Measurements from ENCODE around the gene MYL11. TPM values are rescaled to one million over a fixed set of nuclear protein-coding genes. Genes with fewer than 3 reads are reported as not detected.

Gene MYL11
- total and polyA plus RNA-seq, 12 donors = 0.41 to 3.7 TPM; not detected in 10

DNA sequence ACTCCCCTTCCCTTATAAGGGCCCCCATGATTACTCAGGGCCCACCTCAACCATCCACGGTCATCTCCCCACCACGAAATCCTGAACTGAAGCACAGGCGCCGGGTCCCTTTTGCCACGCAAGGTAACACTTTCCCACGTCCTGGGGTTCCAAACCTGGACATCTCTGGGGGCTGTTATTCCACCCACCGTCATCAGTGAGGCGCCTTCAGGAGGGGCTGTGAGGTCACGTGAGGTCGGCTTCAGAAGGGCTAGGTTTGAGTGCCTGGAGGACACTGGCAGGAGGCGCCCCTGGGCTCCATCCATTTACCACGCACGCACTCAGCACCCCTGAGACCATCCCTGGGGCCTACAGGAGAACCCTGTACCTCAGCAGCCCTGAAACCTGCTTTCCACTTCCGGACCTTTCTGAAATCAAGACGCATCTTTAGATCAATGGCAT lies 23.6 kb upstream of the MYL11 start:
- intact Hi-C loops (cut with DNase I) = loop anchor here in 2 of 10 donors (10.0 kb wide), 2 partner anchors 54 to 64 kb away; partner anchors contain the start of gene ZNF771 (in 1 of the 2)

GRCh38 chr16:30351586-30352419 lies 22.8 kb upstream of the MYL11 start:
- Histone ChIP-seq H3K4me3 (no peak overlapping the region), H3K27me3 (no peaks in the 10 kb centered on the region), H3K27ac (peak overlapping the region in 9 of 10 donors; percentile 32 to 99 (median 58)), H3K4me1 (peaks cover 26 to 50% (median 40%) of the 10 kb centered on the region in 9 donors), H3K36me3 (peaks cover 0 to 49% (median 24%) of the 10 kb centered on the region in 9 donors), H3K9me3 (no peaks in the 10 kb centered on the region)
- TF ChIP-seq, protein P1, sequence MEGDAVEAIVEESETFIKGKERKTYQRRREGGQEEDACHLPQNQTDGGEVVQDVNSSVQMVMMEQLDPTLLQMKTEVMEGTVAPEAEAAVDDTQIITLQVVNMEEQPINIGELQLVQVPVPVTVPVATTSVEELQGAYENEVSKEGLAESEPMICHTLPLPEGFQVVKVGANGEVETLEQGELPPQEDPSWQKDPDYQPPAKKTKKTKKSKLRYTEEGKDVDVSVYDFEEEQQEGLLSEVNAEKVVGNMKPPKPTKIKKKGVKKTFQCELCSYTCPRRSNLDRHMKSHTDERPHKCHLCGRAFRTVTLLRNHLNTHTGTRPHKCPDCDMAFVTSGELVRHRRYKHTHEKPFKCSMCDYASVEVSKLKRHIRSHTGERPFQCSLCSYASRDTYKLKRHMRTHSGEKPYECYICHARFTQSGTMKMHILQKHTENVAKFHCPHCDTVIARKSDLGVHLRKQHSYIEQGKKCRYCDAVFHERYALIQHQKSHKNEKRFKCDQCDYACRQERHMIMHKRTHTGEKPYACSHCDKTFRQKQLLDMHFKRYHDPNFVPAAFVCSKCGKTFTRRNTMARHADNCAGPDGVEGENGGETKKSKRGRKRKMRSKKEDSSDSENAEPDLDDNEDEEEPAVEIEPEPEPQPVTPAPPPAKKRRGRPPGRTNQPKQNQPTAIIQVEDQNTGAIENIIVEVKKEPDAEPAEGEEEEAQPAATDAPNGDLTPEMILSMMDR (IDR thresholded peaks at IDR 0.05) = no peak
- intact Hi-C loops (cut with DNase I) = loop anchor here in 2 of 10 donors (10.0 kb wide), 2 partner anchors 53 to 63 kb away; partner anchors contain the start of gene ZNF771 (in 1 of the 2)
- WGBS, 2 donors = 62 to 65% methylated on average over 11 of the region's 11 CpGs
- peak; percentile 80 to 81 for DNase-seq
- ATAC-seq = peak in 7 of 8 donors; percentile 10 to 77 (median 46)

More for the DNA sequence above, 23.6 kb upstream of the MYL11 start:
- TF ChIP-seq, protein P1 (IDR thresholded peaks at IDR 0.05) = no peak
- Histone ChIP-seq H3K27me3 (no peaks in the 10 kb centered on the region), H3K4me1 (peaks cover 24 to 42% (median 34%) of the 10 kb centered on the region in 9 donors), H3K36me3 (peaks cover 0 to 46% (median 24%) of the 10 kb centered on the region in 9 donors), H3K9me3 (no peaks in the 10 kb centered on the region), H3K4me3 (no peak overlapping the region), H3K27ac (no peak overlapping the region)
- WGBS, 2 donors = 90 to 91% methylated on average over 15 of the region's 15 CpGs
- ATAC-seq (no peak), DNase-seq (no peak)

DNA sequence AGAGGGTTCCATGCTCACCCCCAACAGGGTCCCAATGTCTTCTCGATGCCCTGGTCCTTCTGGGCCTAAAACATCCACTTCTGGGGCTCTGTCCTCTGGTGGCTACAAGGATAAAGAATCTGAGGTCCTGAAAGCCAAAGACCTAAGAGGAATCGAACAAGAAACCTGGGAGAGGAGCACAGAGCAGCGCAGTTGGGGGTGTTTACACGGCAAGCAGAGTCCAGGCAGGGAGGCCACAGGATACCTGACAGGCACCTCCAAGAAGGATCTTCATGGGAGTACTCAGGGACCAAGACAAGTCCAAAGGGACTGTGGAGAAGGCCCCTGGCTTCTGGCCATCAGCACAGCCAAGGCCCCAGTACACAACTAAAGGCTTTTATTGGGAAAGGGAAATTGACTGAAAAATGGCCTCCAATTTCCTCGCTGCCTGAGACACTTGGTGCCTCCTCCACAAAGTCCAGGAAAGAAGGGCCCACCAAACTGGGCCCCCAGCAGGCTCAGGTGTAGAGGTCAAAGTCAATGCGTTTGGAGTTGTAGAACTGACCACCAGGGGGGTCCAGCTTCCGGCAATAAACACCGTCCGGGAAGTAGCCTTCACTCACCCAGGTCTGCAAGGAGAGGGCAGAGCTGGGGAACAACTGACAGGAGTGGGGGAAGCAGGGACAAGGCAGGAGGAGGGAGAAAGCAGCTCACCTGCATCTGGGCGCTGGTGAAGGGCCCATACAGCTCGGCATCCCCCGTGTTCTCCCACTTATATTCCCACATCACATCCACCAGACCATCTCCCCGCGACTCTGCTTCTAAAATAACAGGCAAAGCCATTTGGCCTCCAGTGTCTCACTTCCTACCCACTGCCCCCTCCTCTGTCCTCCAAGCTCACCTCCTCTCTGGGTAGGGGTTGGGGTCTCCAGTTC lies 21.9 kb upstream of the MYL11 start:
- TF ChIP-seq, protein P1 (IDR thresholded peaks at IDR 0.05) = peak in 4 of 9 donors; percentile 9 to 23 (median 14)
- Histone ChIP-seq H3K4me3 (no peak overlapping the region), H3K9me3 (no peaks in the 10 kb centered on the region), H3K36me3 (peaks cover 0 to 58% (median 28%) of the 10 kb centered on the region in 9 donors), H3K27ac (peak overlapping the region in 9 of 10 donors; percentile 32 to 99 (median 58)), H3K4me1 (peaks cover 26 to 51% (median 40%) of the 10 kb centered on the region in 9 donors), H3K27me3 (no peaks in the 10 kb centered on the region)
- no peak for ATAC-seq
- 81 to 82% methylated on average over 14 of the region's 14 CpGs for WGBS, 2 donors
- intact Hi-C loops (cut with DNase I) = loop anchor here in 2 of 10 donors (10.0 kb wide), 2 partner anchors 52 to 62 kb away; partner anchors contain the start of gene ZNF771 (in 1 of the 2)
- no peak for DNase-seq
